ENCODE data around the gene ST6GALNAC3. TPM values are rescaled to one million over a fixed set of nuclear protein-coding genes. Genes with fewer than 3 reads are reported as not detected.

The ST6GALNAC3 gene
- total RNA-seq, 6 experiments from 2014 or later, result 1.00 to 1.7 (median 1.2) TPM

- Mint-ChIP-seq H3K4me3 (no peak overlapping the region), H3K36me3 (ENCODE audit: low read depth) (no peaks in the 10 kb centered on the region), H3K9me3 (peaks cover 5% of the 10 kb centered on the region; the same call in 1 of the 2 replicates), H3K4me1 (ENCODE audit: low read depth) (peaks cover 4% of the 10 kb centered on the region; the same call in 1 of the 2 replicates), H3K27ac (no peak overlapping the region), H3K27me3 (ENCODE audit: insufficient read depth) (no peaks in the 10 kb centered on the region)
- TF ChIP-seq, protein P1, sequence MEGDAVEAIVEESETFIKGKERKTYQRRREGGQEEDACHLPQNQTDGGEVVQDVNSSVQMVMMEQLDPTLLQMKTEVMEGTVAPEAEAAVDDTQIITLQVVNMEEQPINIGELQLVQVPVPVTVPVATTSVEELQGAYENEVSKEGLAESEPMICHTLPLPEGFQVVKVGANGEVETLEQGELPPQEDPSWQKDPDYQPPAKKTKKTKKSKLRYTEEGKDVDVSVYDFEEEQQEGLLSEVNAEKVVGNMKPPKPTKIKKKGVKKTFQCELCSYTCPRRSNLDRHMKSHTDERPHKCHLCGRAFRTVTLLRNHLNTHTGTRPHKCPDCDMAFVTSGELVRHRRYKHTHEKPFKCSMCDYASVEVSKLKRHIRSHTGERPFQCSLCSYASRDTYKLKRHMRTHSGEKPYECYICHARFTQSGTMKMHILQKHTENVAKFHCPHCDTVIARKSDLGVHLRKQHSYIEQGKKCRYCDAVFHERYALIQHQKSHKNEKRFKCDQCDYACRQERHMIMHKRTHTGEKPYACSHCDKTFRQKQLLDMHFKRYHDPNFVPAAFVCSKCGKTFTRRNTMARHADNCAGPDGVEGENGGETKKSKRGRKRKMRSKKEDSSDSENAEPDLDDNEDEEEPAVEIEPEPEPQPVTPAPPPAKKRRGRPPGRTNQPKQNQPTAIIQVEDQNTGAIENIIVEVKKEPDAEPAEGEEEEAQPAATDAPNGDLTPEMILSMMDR (IDR thresholded peaks at IDR 0.05), result no peak
- no peak for DNase-seq
Measured at GRCh38 chr1:76279101-76279748, 204.7 kb downstream of the ST6GALNAC3 start.

- TF ChIP-seq, protein P1 (IDR thresholded peaks at IDR 0.05), result no peak
- Mint-ChIP-seq H3K9me3 (peaks cover 5% of the 10 kb centered on the region; the same call in 1 of the 2 replicates), H3K36me3 (ENCODE audit: low read depth) (no peaks in the 10 kb centered on the region), H3K4me1 (ENCODE audit: low read depth) (no peaks in the 10 kb centered on the region; the same call in 1 of the 2 replicates), H3K27me3 (ENCODE audit: insufficient read depth) (no peaks in the 10 kb centered on the region), H3K4me3 (no peak overlapping the region), H3K27ac (no peak overlapping the region)
- DNase-seq, result no peak
Measured at GRCh38 chr1:76281306-76281705, 206.8 kb downstream of the ST6GALNAC3 start.

GRCh38 chr1:76284842-76285241, 210.3 kb downstream of the ST6GALNAC3 start:
- H3K9me3 Mint-ChIP-seq, result no peaks in the 10 kb centered on the region; the same call in 1 of the 2 replicates

GRCh38 chr1:76285578-76286135, 211.1 kb downstream of the ST6GALNAC3 start:
- Mint-ChIP-seq H3K27me3 (ENCODE audit: insufficient read depth) (no peaks in the 10 kb centered on the region), H3K27ac (no peak overlapping the region), H3K36me3 (ENCODE audit: low read depth) (no peaks in the 10 kb centered on the region), H3K4me3 (no peak overlapping the region), H3K9me3 (no peaks in the 10 kb centered on the region; the same call in 1 of the 2 replicates), H3K4me1 (ENCODE audit: low read depth) (no peaks in the 10 kb centered on the region)
- TF ChIP-seq, protein P1 (IDR thresholded peaks at IDR 0.05), result no peak
- no peak for DNase-seq

More at GRCh38 chr1:76284842-76285241, 210.3 kb downstream of the ST6GALNAC3 start:
- Mint-ChIP-seq H3K4me3 (no peak overlapping the region), H3K27ac (no peak overlapping the region), H3K27me3 (ENCODE audit: insufficient read depth) (no peaks in the 10 kb centered on the region), H3K4me1 (ENCODE audit: low read depth) (no peaks in the 10 kb centered on the region), H3K36me3 (ENCODE audit: low read depth) (no peaks in the 10 kb centered on the region)
- no peak for DNase-seq
- TF ChIP-seq, protein P1 (IDR thresholded peaks at IDR 0.05), result no peak

GRCh38 chr1:76287917-76288316, 213.4 kb downstream of the ST6GALNAC3 start:
- Mint-ChIP-seq H3K27ac (no peak overlapping the region), H3K36me3 (ENCODE audit: low read depth) (no peaks in the 10 kb centered on the region), H3K27me3 (ENCODE audit: insufficient read depth) (no peaks in the 10 kb centered on the region), H3K9me3 (no peaks in the 10 kb centered on the region; the same call in 1 of the 2 replicates), H3K4me3 (no peak overlapping the region), H3K4me1 (ENCODE audit: low read depth) (no peaks in the 10 kb centered on the region)
- TF ChIP-seq, protein P1 (IDR thresholded peaks at IDR 0.05), result no peak
- no peak for DNase-seq

All from HFFc6 (cell line).